NOMO-1 treated with DMSO at 0.1 percent for 48 hours (cell line): ENCODE data around the gene SLAMF1.
"Not testable (repeated sequence)": the region's sequence is repeated elsewhere in the genome, so short reads cannot be mapped to it uniquely, and the experiment has no call there.

Source experiments
- DNase-seq: peaks from one replicate; lab custom pipeline; 2025; ENCODE audit not compliant: unreplicated experiment; lab: John Stamatoyannopoulos, UW

SLAMF1 gene

GRCh38 chr1:160567858-160568682 lies 78.8 kb downstream of the SLAMF1 start:
- DNase-seq: peak; percentile 18

- no peak for DNase-seq
Observed at GRCh38 chr1:160567341-160567740, 79.5 kb downstream of the SLAMF1 start.

- no peak for DNase-seq
Observed at GRCh38 chr1:160565564-160565963, 81.3 kb downstream of the SLAMF1 start.

DNA sequence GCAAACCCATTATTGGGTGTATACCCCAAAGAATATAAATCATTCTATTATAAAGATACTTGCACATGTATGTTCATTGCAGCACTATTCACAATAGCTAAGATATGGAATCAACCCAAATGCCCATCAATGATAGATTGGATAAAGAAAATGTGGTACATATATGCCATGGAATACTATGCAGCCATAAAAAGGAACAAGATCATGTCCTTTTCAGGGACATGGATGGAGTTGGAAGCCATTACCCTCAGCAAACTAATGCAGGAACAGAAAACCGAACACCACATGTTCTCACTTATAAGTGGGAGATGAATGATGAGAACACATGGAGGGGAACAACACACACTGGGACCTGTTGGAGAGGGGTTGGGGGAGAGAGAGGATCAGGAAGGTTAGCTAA lies 83.6 kb downstream of the SLAMF1 start:
- DNase-seq: not testable (repeated sequence)

GRCh38 chr1:160562745-160563144 lies 84.1 kb downstream of the SLAMF1 start:
- not testable (repeated sequence) for DNase-seq

DNA sequence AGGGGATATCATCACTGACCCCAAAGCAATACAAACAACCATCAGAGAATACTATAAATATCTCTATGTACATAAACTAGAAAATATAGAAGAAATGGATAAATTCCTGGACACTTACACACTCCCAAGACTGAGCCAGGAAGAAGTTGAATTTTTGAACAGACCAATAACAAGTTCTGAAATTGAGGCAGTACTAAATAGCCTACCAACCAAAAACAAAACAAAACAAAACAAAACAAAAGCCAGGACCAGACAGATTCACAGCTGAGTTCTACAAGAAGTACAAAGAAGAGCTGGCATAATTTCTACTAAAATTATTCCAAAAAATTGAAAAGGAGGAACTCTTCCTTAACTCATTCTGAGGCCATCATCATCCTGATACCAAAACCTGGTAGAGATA lies 86.0 kb downstream of the SLAMF1 start:
- DNase-seq: no peak

DNA sequence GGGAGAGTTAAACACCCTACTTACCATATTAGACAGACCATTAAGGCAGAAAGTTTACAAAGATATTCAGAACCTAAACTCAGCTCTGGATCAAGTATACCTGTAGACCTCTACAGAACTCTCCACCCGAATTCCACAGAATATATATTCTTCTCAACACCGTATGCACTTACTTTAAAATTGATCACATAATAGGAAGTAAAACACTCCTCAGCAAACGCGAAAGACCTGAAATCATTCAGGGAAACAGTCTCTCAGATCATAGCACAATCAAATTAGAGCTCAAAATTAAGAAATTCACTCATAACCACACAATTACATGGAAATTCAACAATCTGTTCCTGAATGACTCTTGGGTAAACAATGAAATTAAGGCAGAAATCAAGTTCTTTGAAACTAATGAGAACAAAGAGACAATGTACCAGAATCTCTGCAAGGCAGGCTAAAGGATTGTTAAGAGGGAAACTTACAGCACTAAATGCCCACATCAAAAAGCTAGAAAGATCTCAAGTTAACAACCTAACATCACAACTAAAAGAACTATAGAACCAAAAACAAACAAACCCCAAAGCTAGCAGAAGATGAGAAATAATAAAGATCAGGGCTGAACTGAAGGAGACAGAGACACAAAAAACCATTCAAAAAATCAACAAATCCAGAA lies 86.7 kb downstream of the SLAMF1 start:
- DNase-seq: no peak

DNA sequence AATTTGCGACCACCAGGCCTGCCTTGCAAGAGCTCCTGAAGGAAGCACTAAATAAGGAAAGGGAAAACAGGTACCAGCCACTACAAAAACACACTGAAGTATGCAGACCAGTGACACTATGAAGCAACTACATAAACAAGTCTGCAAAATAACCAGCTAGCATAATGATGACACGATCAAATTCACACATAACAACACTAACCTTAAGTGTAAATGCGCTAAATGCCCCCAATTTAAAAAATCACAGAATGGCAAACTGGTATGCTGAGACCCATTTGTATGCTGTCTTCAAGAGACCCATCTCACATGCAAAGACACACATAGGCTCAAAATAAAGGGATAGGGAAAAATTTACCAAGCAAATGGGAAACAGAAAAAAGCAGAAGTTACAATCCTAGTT lies 87.4 kb downstream of the SLAMF1 start:
- DNase-seq: not testable (repeated sequence)

GRCh38 chr1:160558660-160559380 lies 88.0 kb downstream of the SLAMF1 start:
- DNase-seq: no peak
